ENCODE data around the gene RAB32.

DNA sequence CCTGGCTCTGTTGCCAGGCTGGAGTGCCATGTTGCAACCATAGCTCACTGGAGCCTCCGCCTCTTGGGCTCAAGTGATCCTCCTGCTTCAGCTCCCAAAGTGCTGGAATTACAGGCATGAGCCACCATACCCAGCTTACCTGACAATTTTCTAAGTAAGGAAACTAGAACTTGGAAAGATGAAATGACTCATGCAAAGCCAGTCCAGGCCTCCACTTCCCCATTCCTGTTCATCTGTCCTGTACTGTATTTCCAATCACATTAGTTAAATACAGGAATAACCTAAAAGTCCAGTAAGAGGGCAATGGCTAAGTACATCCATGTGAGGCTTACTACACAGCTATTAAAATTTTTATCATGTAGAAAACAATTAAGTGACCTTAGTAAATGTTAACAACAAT lies 46.9 kb downstream of the RAB32 start:
- TF ChIP-seq ZNF768 (tag by site-specific recombination; IDR thresholded peaks at IDR 0.05) (no peak), ZFHX2 (tag by site-specific recombination; conservative IDR thresholded peaks at IDR 0.05) (no peak), ZNF561 (tag by site-specific recombination; IDR thresholded peaks at IDR 0.05; ENCODE audit: borderline replicate concordance) (no peak), CTCF (tag by site-specific recombination; IDR thresholded peaks at IDR 0.05) (no peak), ZFP37 (tag by site-specific recombination; IDR thresholded peaks at IDR 0.05) (no peak), ZNF621 (tag by site-specific recombination; IDR thresholded peaks at IDR 0.05) (no peak), IKZF3 (tag by site-specific recombination; IDR thresholded peaks at IDR 0.05) (no peak)
- TF ChIP-seq, protein P1, sequence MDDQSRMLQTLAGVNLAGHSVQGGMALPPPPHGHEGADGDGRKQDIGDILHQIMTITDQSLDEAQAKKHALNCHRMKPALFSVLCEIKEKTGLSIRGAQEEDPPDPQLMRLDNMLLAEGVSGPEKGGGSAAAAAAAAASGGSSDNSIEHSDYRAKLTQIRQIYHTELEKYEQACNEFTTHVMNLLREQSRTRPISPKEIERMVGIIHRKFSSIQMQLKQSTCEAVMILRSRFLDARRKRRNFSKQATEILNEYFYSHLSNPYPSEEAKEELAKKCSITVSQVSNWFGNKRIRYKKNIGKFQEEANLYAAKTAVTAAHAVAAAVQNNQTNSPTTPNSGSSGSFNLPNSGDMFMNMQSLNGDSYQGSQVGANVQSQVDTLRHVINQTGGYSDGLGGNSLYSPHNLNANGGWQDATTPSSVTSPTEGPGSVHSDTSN (CRISPR knock-in tag; IDR thresholded peaks at IDR 0.05): no peak

Data from HEK293 (cell line).